Renal cortical epithelial cell (primary cell): ENCODE results near the gene KCTD16. TPM values are rescaled to one million over a fixed set of nuclear protein-coding genes. Genes with fewer than 3 reads are reported as not detected.

Experiments
- DNase-seq: peaks from one replicate; pipeline ENCODE4 v3.0.0-alpha.2; 2011; ENCODE audit warnings: low read depth
- total RNA-seq: library from RNA; depleted of rRNA; stranded (reverse); fragments of >200 nt; gene quantifications from 2 replicates; pipeline ENCODE4 v1.2.3, GENCODE V29; 2014

The KCTD16 gene
- total RNA-seq: 0.35 and 1.1 TPM in 2 replicates

DNA sequence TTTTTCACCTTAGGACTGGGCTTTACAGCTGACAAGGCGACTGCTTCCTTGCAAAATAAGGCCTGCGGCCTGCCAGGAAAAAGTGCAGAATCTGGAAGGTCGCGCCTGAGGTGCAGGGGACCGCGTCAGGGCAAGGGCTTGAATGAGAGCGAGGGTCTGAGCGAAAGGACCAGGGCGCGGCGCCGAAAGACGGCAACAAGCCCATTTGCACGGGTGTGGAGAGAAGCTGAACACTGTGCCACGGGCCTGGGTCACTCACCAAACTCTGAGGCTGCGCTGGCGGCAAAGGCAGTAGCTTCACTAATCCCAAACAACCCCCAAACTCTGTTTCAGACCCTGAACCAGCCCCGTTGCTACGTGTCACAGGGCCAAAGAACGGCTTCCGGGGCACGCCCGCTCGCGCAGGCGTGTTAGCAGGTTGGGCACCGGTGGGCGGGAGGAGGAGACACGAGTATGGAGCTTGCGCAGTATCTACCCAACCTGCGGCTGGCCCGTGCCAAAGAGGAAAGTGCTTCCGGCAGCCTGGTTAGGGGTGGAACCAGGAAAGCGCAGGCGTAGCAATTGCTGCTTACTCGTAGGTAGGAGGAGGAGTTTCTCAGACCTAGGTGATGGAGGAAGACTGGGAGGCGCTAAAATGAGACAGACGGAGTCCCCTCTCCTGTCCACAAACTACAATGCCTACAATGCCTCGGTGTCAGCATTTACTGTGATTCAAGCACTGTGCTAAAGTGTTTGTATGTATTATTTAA lies at the start of gene KCTD16, which contains the start of gene YIPF5:
TSS of gene KCTD16 (plus strand) at position 598 of the 749 bp plus-strand sequence.
TSS of gene YIPF5 (minus strand) at position 384 of the 749 bp plus-strand sequence. CDS start 704 bp downstream, outside the sequence.
- DNase-seq: peak; percentile 97

GRCh38 chr5:144121577-144121976 lies 49.1 kb upstream of the KCTD16 start:
- DNase-seq: no peak

- DNase-seq: no peak
Observed at GRCh38 chr5:144122081-144122480, 48.6 kb upstream of the KCTD16 start.

DNA sequence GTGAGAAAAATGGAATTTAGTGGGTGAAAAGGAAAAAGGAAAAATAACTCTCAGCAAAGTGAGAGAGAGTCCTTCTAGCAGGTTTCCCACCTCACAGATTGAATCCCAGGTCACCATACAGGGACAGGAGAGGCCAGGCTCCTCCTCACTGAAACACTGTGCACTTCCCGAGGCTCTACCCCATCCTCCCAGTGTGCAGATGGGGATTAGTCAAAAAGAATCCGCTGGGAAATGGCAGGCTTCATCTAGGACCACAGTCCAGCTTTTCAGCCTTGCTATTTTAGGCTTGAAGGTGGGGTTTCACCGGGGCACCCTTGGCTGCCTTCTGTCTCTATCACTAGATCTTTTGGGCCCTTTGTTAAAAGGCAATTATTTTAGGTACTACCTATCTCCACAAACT lies 48.0 kb upstream of the KCTD16 start:
- DNase-seq: no peak

GRCh38 chr5:144125163-144125726 lies 45.4 kb upstream of the KCTD16 start:
- DNase-seq: no peak

DNA sequence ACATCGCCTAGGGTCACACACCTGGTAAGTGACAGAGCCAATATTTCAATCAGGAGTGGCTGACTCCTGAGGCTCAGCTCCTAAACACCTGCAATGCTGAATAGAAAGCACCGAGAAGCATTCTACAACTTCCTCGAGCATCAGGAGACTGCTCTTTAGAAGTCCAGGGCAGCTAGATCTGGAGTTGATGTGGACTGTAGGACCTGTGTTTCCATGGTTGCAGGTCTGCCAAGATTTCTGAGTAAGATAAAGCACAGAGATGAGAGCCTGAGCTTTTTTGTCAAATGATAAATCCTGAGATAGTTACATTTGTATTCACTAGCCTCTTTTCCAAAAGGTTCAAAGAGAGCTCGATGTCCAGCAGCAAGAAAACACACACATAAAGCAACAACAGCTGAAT lies 44.0 kb upstream of the KCTD16 start:
- no peak for DNase-seq

- DNase-seq: no peak
Observed at GRCh38 chr5:144128844-144129243, 41.8 kb upstream of the KCTD16 start.

- DNase-seq: no peak
Observed at GRCh38 chr5:144130306-144130705, 40.4 kb upstream of the KCTD16 start.

DNA sequence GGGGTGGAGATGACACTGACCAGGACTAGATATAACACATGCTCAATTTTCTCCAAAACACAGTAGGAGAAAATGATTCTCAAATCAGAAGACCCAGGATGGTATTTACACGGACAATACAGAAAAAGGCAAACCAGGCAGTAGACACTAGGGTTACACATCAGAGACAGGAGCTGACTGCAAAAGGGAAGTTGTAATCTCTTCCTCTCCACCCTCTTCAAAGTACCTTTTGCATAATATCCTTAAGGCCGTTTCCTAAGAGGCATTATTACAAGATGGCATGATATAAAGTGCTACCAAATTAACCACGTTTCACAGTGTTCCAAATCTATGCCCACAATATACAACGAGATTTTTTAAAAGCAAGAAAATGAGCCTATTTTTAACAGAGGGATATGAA lies 39.4 kb upstream of the KCTD16 start:
- no peak for DNase-seq

DNA sequence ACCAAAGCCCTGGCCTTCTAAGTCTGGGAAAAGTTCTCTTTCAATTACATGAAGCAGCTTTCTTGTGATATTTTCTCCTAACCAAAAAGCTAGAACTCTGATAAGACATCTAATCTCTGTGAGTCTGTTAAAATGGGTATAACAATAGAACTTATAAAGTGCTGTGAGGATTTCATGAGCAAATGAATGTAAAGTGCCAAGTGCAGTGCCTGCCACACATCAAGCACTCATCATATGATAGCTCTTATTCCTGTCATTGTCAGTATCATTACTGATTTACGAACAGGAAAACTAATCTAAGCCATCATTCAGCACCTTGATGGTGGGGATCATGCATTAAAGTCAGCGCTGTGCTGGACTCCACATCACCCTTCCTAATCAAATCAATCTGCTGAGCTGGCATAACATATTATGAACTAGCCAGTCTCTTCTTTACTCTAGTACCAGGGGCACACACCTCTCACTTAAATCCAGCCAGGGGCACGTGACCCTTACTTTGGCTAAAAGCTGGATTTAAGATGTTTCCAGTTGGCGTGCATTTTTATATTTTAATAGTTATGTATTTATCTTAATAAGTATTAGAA lies 37.5 kb upstream of the KCTD16 start:
- no peak for DNase-seq

DNA sequence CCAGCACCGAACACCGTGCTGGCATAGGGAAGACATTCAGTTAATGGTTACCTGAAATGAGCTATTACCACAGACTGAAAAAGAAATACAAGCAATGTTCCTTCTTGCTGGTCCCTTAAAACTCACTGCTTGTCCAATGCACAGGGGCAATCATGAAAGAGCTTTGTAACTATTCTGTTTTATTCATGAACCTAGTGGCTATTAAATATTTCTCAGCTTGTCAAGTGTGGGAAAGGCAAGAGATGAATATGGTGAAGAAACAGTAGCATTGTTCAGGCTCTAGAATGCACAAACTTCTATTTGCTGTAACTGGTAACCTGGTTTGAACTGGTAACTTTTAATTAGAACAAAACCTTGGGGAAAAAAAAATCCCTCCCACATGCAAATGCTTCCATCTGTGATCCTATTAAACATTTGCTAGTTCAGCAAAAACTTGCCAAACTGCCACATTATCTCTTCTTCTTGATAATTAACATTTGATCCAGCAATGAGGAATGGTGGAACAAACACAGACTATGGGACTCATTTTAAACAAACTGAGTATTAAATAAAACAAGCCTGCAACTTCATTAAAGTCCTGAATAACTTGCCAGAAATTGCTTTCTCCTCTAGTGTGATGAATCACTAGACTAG lies 36.4 kb upstream of the KCTD16 start:
- peak; percentile 90 for DNase-seq

GRCh38 chr5:144135113-144135762 lies 35.4 kb upstream of the KCTD16 start:
- DNase-seq: no peak

DNA sequence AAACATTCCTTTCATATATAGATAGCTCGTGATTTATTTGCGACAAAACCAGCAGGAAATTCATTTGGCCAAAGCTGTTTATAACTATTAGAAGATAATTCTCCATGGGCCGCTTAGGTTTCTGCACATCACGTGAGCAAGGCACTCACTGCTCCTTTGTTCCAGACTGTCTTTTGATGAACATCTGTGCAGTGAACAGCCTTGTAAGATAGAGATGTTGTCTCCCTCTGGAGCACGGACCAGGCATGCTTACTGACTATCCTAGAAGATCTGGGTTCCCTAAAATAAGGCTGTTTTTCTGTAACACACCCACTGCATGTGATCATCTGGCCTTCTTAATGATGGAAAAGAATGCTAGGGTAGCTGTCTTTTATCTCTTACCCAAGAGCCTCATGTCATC lies 31.1 kb upstream of the KCTD16 start:
- DNase-seq: no peak

DNA sequence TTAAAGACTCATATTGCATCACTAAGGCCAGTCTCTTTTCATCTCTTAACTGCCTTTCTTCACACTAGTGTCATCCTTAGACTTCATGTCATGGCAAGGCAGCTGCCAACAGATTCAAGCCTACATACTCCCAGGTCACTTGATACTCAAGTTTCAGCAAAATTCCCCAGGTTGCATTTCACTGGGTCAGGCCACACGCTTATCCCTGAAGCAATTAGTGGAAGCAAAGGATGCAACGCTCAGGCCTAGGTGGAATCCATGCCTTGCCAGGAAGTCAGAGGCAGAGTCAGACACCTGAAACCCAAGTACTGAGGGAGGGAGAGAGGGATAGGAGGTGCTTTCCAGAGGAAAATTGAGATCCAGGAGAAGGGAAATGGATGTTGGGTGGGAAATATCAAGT lies 29.1 kb upstream of the KCTD16 start:
- DNase-seq: no peak

DNA sequence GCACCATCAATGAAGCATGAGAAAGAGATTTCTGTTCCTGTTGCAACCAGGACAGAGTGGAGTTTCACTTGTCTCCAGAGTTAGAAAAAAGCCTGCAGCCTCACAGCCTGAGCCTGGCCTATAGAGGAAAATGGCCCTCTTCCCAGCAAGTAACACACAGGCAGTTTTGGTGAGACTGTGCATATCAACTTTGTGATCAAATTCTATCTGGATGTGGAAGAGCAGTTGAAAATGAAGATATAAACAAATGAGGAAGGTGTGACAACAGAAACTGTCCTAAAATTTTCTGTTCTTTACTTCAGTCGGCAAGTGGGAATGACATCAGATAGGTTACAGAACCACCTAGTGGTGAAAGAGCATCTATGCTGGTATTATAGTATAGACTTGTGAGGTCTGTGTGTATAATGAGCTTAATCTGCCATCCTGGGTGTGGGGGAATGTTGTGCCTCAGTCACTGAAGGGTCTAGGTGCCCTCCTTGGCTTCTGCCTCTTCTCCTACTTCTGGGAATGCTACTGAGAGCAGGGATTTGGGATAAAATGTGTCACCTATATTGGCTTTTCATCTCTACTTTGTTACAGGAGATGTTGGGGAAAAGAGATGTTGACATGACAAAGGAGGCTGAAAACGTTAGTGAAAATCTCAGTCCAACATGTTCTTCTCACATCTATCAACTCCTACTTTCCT lies 28.4 kb upstream of the KCTD16 start:
- DNase-seq: peak; percentile 59

DNA sequence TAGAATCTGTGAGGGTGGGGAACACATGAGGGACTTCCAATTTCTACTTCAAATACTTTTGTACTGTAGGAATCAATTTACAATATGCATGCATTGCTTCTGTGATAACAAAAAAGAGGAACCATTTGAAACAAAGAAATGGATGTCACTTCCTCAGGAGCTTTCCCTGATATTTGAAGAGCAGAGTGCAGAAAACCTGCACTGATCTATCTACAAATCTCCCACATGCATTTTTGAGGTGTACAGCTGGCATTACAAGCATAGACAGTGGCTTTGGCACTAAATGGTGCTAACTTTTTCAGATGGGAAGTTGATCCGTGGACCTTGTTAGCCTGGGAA lies 27.9 kb upstream of the KCTD16 start:
- no peak for DNase-seq

- no peak for DNase-seq
Observed at GRCh38 chr5:144143625-144144024, 27.0 kb upstream of the KCTD16 start.

- DNase-seq: peak; percentile 27
Observed at GRCh38 chr5:144144956-144145751, 25.5 kb upstream of the KCTD16 start.

- no peak for DNase-seq
Observed at GRCh38 chr5:144151026-144151425, 19.6 kb upstream of the KCTD16 start.

DNA sequence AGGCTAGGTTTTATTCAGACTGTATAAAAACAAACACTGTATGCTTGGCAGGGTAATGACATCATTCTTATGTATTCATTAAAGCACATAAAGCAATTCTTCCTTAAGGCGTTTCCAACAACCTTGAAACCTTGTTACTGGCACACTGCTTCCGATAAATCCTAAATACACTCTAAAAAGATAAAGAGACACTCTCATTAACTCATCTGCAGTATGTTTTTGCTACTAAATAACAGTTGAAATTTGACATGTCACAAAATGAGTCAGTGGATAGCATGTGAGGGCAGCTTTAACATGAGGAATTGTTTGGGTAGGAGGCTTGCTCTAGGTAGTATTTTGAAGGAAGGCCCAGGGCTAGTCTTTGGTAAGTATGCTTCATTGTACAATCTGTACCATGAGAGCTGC lies 13.9 kb upstream of the KCTD16 start:
- DNase-seq: peak; percentile 53

GRCh38 chr5:144162686-144163085 lies 8.0 kb upstream of the KCTD16 start:
- no peak for DNase-seq
